Gastrocnemius medialis (tissue), 4 donors: ENCODE data around the gene AQP12B. TPM values are rescaled to one million over a fixed set of nuclear protein-coding genes. Genes with fewer than 3 reads are reported as not detected.

Experiments used
- ATAC-seq, 2 donors: fragments of 150-250 bp; one replicate each; pipeline ENCODE4 v1.9.1; 2016
- DNase-seq, 2 donors: peaks; one replicate each; pipeline ENCODE4 v3.0.0-alpha.2; 2019
- H3K27ac ChIP-seq, 4 donors: fragments of 200-600 bp; sonication (generic); 1 replicate in 1 of 4; 2 replicates in 3 of 4; pipeline ENCODE4 v1.5.1; 2016 to 2018; ENCODE audit warnings: mild to moderate bottlenecking in 2 of 4, moderate library complexity in 1 of 4
- H3K27me3 ChIP-seq, 3 donors: fragments of 200-600 bp; sonication (generic) in 2 of 3; 1 replicate in 1 of 3; 2 replicates in 2 of 3; pipeline versions ENCODE4 v1.5.1 to v1.6.0; 2016 to 2019; ENCODE audit warnings: mild to moderate bottlenecking in 1 of 3, moderate library complexity in 1 of 3
- H3K36me3 ChIP-seq, 2 donors: fragments of 200-600 bp; sonication (generic) in 1 of 2; one replicate each; pipeline ENCODE4 v1.5.1; 2017 to 2018
- H3K4me1 ChIP-seq, 2 donors: fragments of 200-600 bp; sonication (generic) in 1 of 2; one replicate each; pipeline ENCODE4 v1.5.1; 2016 to 2017; ENCODE audit warnings: mild to moderate bottlenecking in 2 of 2
- H3K4me3 ChIP-seq, 4 donors: fragments of 200-600 bp; sonication (generic) in 3 of 4; 1 replicate in 1 of 4; 2 replicates in 3 of 4; pipeline ENCODE4 v1.5.1; 2016 to 2019; ENCODE audit warnings: mild to moderate bottlenecking in 2 of 4
- H3K9me3 ChIP-seq, 3 donors: fragments of 200-600 bp; sonication (generic) in 2 of 3; 1 replicate in 1 of 3; 2 replicates in 2 of 3; pipeline ENCODE4 v1.5.1; 2016 to 2019
- CTCF ChIP-seq, 5 experiments: fragments of 450-650 bp in 3 of 5; fragments of 200-600 bp in 2 of 5; sonication (generic) in 2 of 5; IDR thresholded peaks in 4 of 5; conservative IDR thresholded peaks in 1 of 5; 1 replicate in 4 of 5; 2 replicates in 1 of 5; pipeline ENCODE4 v1.5.1; 2016 to 2019; ENCODE audit warnings: antibody characterized with exemption in 5 of 5, mild to moderate bottlenecking in 3 of 5, moderate library complexity in 3 of 5
- POLR2A ChIP-seq, 2 donors: fragments of 450-650 bp; IDR thresholded peaks; one replicate each; pipeline ENCODE4 v1.6.1; 2017; ENCODE audit warnings: antibody characterized with exemption in 2 of 2, mild to moderate bottlenecking in 2 of 2, moderate library complexity in 2 of 2
- in situ Hi-C, 4 donors: fragments of 200-750 bp; cut with MboI; loops; one replicate each; pipeline versions ENCODE4 v1.15.0 to v1.8.0; 2017; ENCODE audit warnings: low sequenced_read_pairs in 4 of 4
- intact Hi-C: fragments of 100-400 bp; cut with DNase I; formaldehyde crosslinking; loops from one replicate; pipeline ENCODE4 v1.15.1; 2023; ENCODE audit warnings: low total_unique reads
- total RNA-seq, 4 donors: library from RNA; depleted of rRNA; stranded (reverse); fragments of >200 nt; gene quantifications; one replicate each; pipeline versions ENCODE4 v1.1.0 to v1.2.3, GENCODE V29; 2016

The AQP12B gene
- total RNA-seq, 4 donors from 2014 or later, result not detected

GRCh38 chr2:240646900-240647502 lies 35.7 kb downstream of the AQP12B start:
- Histone ChIP-seq H3K27ac (no peak overlapping the region), H3K27me3 (peaks cover 8 to 43% (median 23%) of the 10 kb centered on the region in 3 donors), H3K4me1 (no peaks in the 10 kb centered on the region), H3K4me3 (no peak overlapping the region), H3K9me3 (no peaks in the 10 kb centered on the region), H3K36me3 (no peaks in the 10 kb centered on the region)
- no peak for ATAC-seq
- intact Hi-C loops, result no loop called here
- TF ChIP-seq POLR2A (IDR thresholded peaks at IDR 0.05), result no peak
- TF ChIP-seq CTCF (IDR thresholded peaks at IDR 0.05 in 4 of 5, conservative IDR thresholded peaks at IDR 0.05 in 1 of 5), result no peak
- DNase-seq, result no peak
- in situ Hi-C loops, result no loop called here

DNA sequence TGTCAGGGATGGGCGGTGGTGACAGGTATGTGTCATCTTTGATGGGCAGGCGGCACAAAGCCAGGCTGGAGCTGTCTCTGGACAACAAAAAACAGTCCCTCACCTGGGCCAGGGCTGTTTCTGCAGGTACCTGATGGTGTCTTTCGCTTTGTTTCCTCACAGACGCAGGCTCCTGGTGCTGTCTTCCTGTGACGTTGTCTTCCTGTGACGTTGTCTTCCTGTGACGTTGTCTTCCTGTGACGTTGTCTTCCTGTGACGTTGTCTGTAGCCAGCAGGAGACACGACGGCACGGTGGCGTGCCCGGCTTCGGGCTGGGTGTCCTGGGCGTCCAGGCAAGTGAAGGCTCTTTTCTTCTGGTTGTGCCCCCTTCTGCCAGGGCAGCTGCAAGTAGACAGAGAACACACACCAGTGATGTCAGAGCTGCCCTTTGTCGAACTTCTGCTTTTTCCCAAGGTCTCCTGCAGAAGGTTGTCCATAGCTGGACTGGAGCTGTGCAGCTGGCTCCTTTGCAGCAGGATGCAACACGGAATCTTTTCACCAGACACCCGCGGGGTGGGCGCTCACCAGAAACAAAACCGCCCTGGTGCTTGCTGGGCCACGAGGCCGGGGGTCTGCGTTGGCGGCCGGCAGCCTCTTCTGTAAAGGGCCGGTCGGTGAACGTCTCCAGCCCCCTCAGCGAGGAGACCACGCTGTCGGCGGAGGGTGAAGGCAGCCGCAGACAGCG lies 36.3 kb downstream of the AQP12B start:
- H3K4me3 ChIP-seq, result no peak overlapping the region
- ATAC-seq (no peak), DNase-seq (no peak)
- intact Hi-C loops, result no loop called here
- TF ChIP-seq POLR2A (IDR thresholded peaks at IDR 0.05), result no peak
- no peak for TF ChIP-seq CTCF (IDR thresholded peaks at IDR 0.05 in 4 of 5, conservative IDR thresholded peaks at IDR 0.05 in 1 of 5)
- peaks cover 8 to 44% (median 23%) of the 10 kb centered on the region in 3 donors for H3K27me3 ChIP-seq
- H3K9me3 ChIP-seq, result no peaks in the 10 kb centered on the region
- no peaks in the 10 kb centered on the region for H3K4me1 ChIP-seq
- no peak overlapping the region for H3K27ac ChIP-seq
- in situ Hi-C loops, result no loop called here
- H3K36me3 ChIP-seq, result no peaks in the 10 kb centered on the region

- intact Hi-C loops, result no loop called here
- in situ Hi-C loops, result no loop called here
- TF ChIP-seq CTCF (IDR thresholded peaks at IDR 0.05 in 4 of 5, conservative IDR thresholded peaks at IDR 0.05 in 1 of 5), result no peak
- TF ChIP-seq POLR2A (IDR thresholded peaks at IDR 0.05), result no peak
- ATAC-seq, result no peak
- Histone ChIP-seq H3K4me1 (no peaks in the 10 kb centered on the region), H3K27me3 (peaks cover 8 to 44% (median 23%) of the 10 kb centered on the region in 3 donors), H3K9me3 (no peaks in the 10 kb centered on the region), H3K4me3 (no peak overlapping the region), H3K36me3 (no peaks in the 10 kb centered on the region), H3K27ac (no peak overlapping the region)
- no peak for DNase-seq
These were observed 36.9 kb downstream of the AQP12B start for GRCh38 chr2:240645801-240646175.

GRCh38 chr2:240645346-240645745 lies 37.3 kb downstream of the AQP12B start:
- H3K9me3 ChIP-seq, result no peaks in the 10 kb centered on the region
- no peaks in the 10 kb centered on the region for H3K36me3 ChIP-seq
- ATAC-seq (no peak), DNase-seq (no peak)
- H3K27me3 ChIP-seq, result peaks cover 8 to 44% (median 23%) of the 10 kb centered on the region in 3 donors
- no peak for TF ChIP-seq POLR2A (IDR thresholded peaks at IDR 0.05)
- no peak for TF ChIP-seq CTCF (IDR thresholded peaks at IDR 0.05 in 4 of 5, conservative IDR thresholded peaks at IDR 0.05 in 1 of 5)
- intact Hi-C loops (no loop called here), in situ Hi-C loops (no loop called here)
- H3K4me3 ChIP-seq, result no peak overlapping the region
- no peak overlapping the region for H3K27ac ChIP-seq
- H3K4me1 ChIP-seq, result no peaks in the 10 kb centered on the region
